H1 (cell line): Measurements from ENCODE around the gene APP.

ENCODE experiments used
- CBX5 ChIP-seq: fragments of 300-800, 300-1000 bp; sonication (generic); IDR thresholded peaks from 2 replicates; pipeline ENCODE4 v1.7.1; 2016; ENCODE audit warnings: antibody characterized with exemption, low read length, low read depth
- EP300 ChIP-seq, 2 experiments: IDR thresholded peaks; 1 replicate in 1 of 2; 2 replicates in 1 of 2; pipeline ENCODE4 v1.6.1; 2011 to 2012; ENCODE audit warnings: low read depth in 2 of 2, low read length in 2 of 2, mild to moderate bottlenecking in 2 of 2, borderline replicate concordance in 1 of 2, inconsistent platforms in 1 of 2, moderate library complexity in 1 of 2
- EZH2 ChIP-seq: fragments of 200-600 bp; sonication (generic); IDR thresholded peaks from 2 replicates; pipeline ENCODE4 v1.7.1; 2012; ENCODE audit warnings: low read depth, mild to moderate bottlenecking, moderate library complexity, low read length, inconsistent platforms; ENCODE audit not compliant: severe bottlenecking
- JUN ChIP-seq: IDR thresholded peaks from 2 replicates; pipeline ENCODE4 v1.6.1; 2011; ENCODE audit warnings: low read depth, mild to moderate bottlenecking, improper control_type of control experiment, low read length
- POLR2A ChIP-seq, 2 experiments: IDR thresholded peaks; 1 replicate in 1 of 2; 2 replicates in 1 of 2; pipeline ENCODE4 v1.6.1; 2011; ENCODE audit warnings: low read depth in 2 of 2, low read length in 2 of 2, mild to moderate bottlenecking in 2 of 2; ENCODE audit errors: control extremely low read depth in 1 of 2
- POLR2AphosphoS5 ChIP-seq: IDR thresholded peaks from 2 replicates; pipeline ENCODE4 v1.6.1; 2011; ENCODE audit warnings: low read depth, low read length
- SIN3A ChIP-seq, 2 experiments: IDR thresholded peaks in 1 of 2; conservative IDR thresholded peaks in 1 of 2; 2 replicates each; pipeline ENCODE4 v1.6.1; 2011 to 2012; ENCODE audit warnings: low read length in 2 of 2, improper control_type of control experiment in 1 of 2, low read depth in 1 of 2, mild to moderate bottlenecking in 1 of 2
- SIX5 ChIP-seq: IDR thresholded peaks from 2 replicates; pipeline ENCODE4 v1.6.1; 2011; ENCODE audit warnings: mild to moderate bottlenecking, low read depth, low read length
- SP1 ChIP-seq: IDR thresholded peaks from 2 replicates; pipeline ENCODE4 v1.6.1; 2011; ENCODE audit warnings: low read depth, low read length
- TF ChIP-seq, protein P1 (sequence below), 3 experiments: IDR thresholded peaks; 1 replicate in 2 of 3; 2 replicates in 1 of 3; pipeline versions ENCODE4 v1.5.1 to v1.6.1; 2011; ENCODE audit warnings: low read length in 3 of 3, mild to moderate bottlenecking in 3 of 3, inconsistent platforms in 2 of 3, low read depth in 1 of 3, moderate library complexity in 1 of 3; ENCODE audit not compliant: insufficient read depth in 1 of 3; ENCODE audit errors: control extremely low read depth in 1 of 3
- TF ChIP-seq, protein P2 (sequence below): IDR thresholded peaks from 2 replicates; pipeline ENCODE4 v1.6.1; 2011; ENCODE audit warnings: low read depth, mild to moderate bottlenecking, low read length; ENCODE audit not compliant: insufficient read depth
- TF ChIP-seq, protein P3 (sequence below): IDR thresholded peaks from 2 replicates; pipeline ENCODE4 v1.6.1; 2012; ENCODE audit warnings: inconsistent platforms

DNA sequence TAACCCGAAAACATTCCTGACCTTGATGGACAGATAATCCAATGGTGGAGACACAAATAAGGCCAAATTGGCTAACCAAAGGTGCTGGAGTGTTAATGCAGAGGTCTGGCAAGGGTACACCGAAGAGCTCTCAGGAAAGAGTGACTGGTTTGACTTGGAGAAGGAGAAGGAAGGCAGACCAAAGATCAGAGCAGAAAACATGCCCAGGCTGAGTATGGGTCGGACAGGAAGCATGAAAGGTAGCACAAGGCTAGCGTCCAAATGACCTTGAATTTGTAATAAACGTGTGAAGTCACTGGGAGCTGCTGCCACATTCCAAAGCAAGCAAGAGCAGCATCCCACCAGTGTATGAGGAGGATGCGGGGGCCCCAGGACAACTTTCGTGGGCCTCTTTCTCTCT lies 45.7 kb downstream of the APP start:
- TF ChIP-seq EP300 (IDR thresholded peaks at IDR 0.05; ENCODE audit: borderline replicate concordance in 1 of 2, low read depth in 2 of 2, low read length in 2 of 2) (no peak), SP1 (no peak), JUN (no peak), SIN3A (conservative IDR thresholded peaks at IDR 0.05 in 1 of 2, IDR thresholded peaks at IDR 0.05 in 1 of 2; ENCODE audit: low read depth in 1 of 2, low read length in 2 of 2) (no peak), CBX5 (no peak), SIX5 (no peak), EZH2 (no peak), POLR2A (IDR thresholded peaks at IDR 0.05; ENCODE audit: control extremely low read depth in 1 of 2, low read depth in 2 of 2, low read length in 2 of 2) (no peak), POLR2AphosphoS5 (no peak)
- TF ChIP-seq, protein P1, sequence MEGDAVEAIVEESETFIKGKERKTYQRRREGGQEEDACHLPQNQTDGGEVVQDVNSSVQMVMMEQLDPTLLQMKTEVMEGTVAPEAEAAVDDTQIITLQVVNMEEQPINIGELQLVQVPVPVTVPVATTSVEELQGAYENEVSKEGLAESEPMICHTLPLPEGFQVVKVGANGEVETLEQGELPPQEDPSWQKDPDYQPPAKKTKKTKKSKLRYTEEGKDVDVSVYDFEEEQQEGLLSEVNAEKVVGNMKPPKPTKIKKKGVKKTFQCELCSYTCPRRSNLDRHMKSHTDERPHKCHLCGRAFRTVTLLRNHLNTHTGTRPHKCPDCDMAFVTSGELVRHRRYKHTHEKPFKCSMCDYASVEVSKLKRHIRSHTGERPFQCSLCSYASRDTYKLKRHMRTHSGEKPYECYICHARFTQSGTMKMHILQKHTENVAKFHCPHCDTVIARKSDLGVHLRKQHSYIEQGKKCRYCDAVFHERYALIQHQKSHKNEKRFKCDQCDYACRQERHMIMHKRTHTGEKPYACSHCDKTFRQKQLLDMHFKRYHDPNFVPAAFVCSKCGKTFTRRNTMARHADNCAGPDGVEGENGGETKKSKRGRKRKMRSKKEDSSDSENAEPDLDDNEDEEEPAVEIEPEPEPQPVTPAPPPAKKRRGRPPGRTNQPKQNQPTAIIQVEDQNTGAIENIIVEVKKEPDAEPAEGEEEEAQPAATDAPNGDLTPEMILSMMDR (IDR thresholded peaks at IDR 0.05; ENCODE audit: control extremely low read depth in 1 of 3, insufficient read depth in 1 of 3, low read depth in 1 of 3, low read length in 3 of 3), result no peak
- TF ChIP-seq, protein P2, sequence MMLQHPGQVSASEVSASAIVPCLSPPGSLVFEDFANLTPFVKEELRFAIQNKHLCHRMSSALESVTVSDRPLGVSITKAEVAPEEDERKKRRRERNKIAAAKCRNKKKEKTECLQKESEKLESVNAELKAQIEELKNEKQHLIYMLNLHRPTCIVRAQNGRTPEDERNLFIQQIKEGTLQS, result no peak
- TF ChIP-seq, protein P3, sequence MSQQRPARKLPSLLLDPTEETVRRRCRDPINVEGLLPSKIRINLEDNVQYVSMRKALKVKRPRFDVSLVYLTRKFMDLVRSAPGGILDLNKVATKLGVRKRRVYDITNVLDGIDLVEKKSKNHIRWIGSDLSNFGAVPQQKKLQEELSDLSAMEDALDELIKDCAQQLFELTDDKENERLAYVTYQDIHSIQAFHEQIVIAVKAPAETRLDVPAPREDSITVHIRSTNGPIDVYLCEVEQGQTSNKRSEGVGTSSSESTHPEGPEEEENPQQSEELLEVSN, result no peak
